Calu3 (cell line): ENCODE results near the gene CDC42SE2. TPM values are rescaled to one million over a fixed set of nuclear protein-coding genes. Genes with fewer than 3 reads are reported as not detected.

Experiments
- BruUV-seq: library from RNA; stranded (reverse); fragments of 400-500 nt; replicated peaks from 2 replicates; lab custom pipeline; 2021; lab: Mats Ljungman, UMichigan
- CTCF ChIA-PET: fragments of 300-600 bp; sonication (Branson Sonifier 250); formaldehyde crosslinking; loops from one replicate; lab custom pipeline; 2022; ENCODE audit warnings: antibody characterized with exemption; lab: Charles Lee
- DNase-seq: peaks from one replicate; pipeline ENCODE4 v3.0.0; 2022
- H3K27ac Mint-ChIP-seq: one replicate; pipeline ENCODE4 v1.8.0; 2022; ENCODE audit warnings: mixed read lengths; ENCODE audit not compliant: unreplicated experiment
- H3K27me3 Mint-ChIP-seq: one replicate; pipeline ENCODE4 v1.8.0; 2022; ENCODE audit warnings: mixed read lengths; ENCODE audit not compliant: unreplicated experiment
- H3K36me3 Mint-ChIP-seq: one replicate; pipeline ENCODE4 v1.8.0; 2022; ENCODE audit warnings: mild to moderate bottlenecking, moderate library complexity, mixed read lengths; ENCODE audit not compliant: insufficient read depth, unreplicated experiment
- H3K4me1 Mint-ChIP-seq: one replicate; pipeline ENCODE4 v1.8.0; 2022; ENCODE audit warnings: mild to moderate bottlenecking, low read depth, mixed read lengths; ENCODE audit not compliant: unreplicated experiment
- H3K4me3 Mint-ChIP-seq: one replicate; pipeline ENCODE4 v1.8.0; 2022; ENCODE audit warnings: mild to moderate bottlenecking, low read depth, moderate library complexity, mixed read lengths; ENCODE audit not compliant: unreplicated experiment
- H3K9me3 Mint-ChIP-seq: one replicate; pipeline ENCODE4 v1.8.0; 2022; ENCODE audit warnings: low read depth, mixed read lengths; ENCODE audit not compliant: unreplicated experiment
- intact Hi-C: fragments of 100-400 bp; cut with micrococcal nuclease; formaldehyde crosslinking; loops from one replicate; pipeline ENCODE4 v1.10.0; 2022; ENCODE audit not compliant: unreplicated experiment
- total RNA-seq: library from RNA; stranded (reverse); gene quantifications from 2 replicates; pipeline ENCODE4 v1.2.3, GENCODE V29; 2022
- TF ChIP-seq, protein P1 (sequence below): fragments of 200-600 bp; IDR thresholded peaks from one replicate; pipeline ENCODE4 v1.8.0; 2022; ENCODE audit warnings: antibody characterized with exemption; ENCODE audit not compliant: unreplicated experiment

Gene CDC42SE2
- total RNA-seq, 1 experiment from 2014 or later: 63.9 TPM

DNA sequence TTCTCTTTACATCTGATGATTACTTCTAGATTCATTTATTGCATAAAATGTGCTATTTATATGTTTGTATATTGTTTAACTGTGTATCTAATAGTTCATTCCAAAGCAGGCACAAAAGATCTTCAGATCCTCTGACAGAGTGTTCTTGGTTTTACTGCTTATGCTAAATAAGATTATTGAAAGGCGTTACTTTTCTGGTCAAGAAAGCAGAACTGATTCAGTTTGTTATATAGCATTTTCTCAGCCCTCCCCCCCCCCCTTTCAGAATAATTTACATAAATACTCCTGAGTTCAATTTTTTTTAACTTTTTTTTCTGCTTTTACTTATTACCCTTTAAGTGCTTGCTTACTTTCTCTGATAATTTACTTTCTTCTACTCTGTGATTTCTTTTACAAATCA, 15.4 kb downstream of the CDC42SE2 start:
- CTCF ChIA-PET: interaction anchor here (1.3 kb wide), 1 partner anchor 14 kb away, joined by 3 read pairs; no protein-coding TSS in a partner anchor
- H3K27ac Mint-ChIP-seq: peak overlapping the region; percentile 66

DNA sequence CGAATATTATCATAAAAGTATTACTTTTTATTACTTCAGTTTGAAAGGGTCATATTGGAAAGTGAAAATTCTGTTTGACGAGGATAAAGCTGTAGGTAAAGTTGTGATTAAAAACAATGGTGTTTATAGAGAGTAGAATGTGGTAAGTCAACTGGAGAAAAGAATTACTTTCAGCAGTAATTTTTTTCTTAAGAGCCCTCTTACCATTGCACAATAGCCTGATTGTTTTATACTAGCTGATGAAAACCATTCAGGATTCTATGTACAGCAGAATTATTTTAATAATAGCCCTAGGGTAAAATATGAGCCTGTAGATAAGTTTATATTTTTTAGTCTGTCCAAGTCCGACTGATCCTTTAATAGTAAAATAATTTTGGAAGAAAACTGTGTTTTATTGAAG, 16.6 kb downstream of the CDC42SE2 start:
- H3K27ac Mint-ChIP-seq: peak overlapping the region; percentile 66
- CTCF ChIA-PET: interaction anchor here (1.3 to 1.8 kb wide), 3 partner anchors 15 to 22 kb away, joined by 3 to 8 read pairs (median 6); partner anchors contain the start of gene CDC42SE2
- no peaks in the 10 kb centered on the region for H3K27me3 Mint-ChIP-seq
- H3K4me1 Mint-ChIP-seq: peaks cover 36% of the 10 kb centered on the region
- TF ChIP-seq, protein P1, sequence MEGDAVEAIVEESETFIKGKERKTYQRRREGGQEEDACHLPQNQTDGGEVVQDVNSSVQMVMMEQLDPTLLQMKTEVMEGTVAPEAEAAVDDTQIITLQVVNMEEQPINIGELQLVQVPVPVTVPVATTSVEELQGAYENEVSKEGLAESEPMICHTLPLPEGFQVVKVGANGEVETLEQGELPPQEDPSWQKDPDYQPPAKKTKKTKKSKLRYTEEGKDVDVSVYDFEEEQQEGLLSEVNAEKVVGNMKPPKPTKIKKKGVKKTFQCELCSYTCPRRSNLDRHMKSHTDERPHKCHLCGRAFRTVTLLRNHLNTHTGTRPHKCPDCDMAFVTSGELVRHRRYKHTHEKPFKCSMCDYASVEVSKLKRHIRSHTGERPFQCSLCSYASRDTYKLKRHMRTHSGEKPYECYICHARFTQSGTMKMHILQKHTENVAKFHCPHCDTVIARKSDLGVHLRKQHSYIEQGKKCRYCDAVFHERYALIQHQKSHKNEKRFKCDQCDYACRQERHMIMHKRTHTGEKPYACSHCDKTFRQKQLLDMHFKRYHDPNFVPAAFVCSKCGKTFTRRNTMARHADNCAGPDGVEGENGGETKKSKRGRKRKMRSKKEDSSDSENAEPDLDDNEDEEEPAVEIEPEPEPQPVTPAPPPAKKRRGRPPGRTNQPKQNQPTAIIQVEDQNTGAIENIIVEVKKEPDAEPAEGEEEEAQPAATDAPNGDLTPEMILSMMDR: no peak
- H3K36me3 Mint-ChIP-seq: peaks cover 34% of the 10 kb centered on the region
- H3K9me3 Mint-ChIP-seq: no peaks in the 10 kb centered on the region
- peak overlapping the region; percentile 63 for H3K4me3 Mint-ChIP-seq
- BruUV-seq: no TSS peak
- intact Hi-C loops: loop anchor here (2.0 to 5.0 kb wide), 3 partner anchors 16 to 108 kb away; partner anchors contain the start of genes CDC42SE2 and LYRM7
- DNase-seq: no peak

More for the DNA sequence above, 15.4 kb downstream of the CDC42SE2 start:
- peaks cover 34% of the 10 kb centered on the region for H3K36me3 Mint-ChIP-seq
- H3K4me3 Mint-ChIP-seq: peak overlapping the region; percentile 43
- peaks cover 39% of the 10 kb centered on the region for H3K4me1 Mint-ChIP-seq
- intact Hi-C loops: loop anchor here (10.0 kb wide), 1 partner anchor 46 kb away; no protein-coding TSS in a partner anchor
- BruUV-seq: no TSS peak
- H3K9me3 Mint-ChIP-seq: no peaks in the 10 kb centered on the region
- no peaks in the 10 kb centered on the region for H3K27me3 Mint-ChIP-seq
- TF ChIP-seq, protein P1: no peak
- no peak for DNase-seq

DNA sequence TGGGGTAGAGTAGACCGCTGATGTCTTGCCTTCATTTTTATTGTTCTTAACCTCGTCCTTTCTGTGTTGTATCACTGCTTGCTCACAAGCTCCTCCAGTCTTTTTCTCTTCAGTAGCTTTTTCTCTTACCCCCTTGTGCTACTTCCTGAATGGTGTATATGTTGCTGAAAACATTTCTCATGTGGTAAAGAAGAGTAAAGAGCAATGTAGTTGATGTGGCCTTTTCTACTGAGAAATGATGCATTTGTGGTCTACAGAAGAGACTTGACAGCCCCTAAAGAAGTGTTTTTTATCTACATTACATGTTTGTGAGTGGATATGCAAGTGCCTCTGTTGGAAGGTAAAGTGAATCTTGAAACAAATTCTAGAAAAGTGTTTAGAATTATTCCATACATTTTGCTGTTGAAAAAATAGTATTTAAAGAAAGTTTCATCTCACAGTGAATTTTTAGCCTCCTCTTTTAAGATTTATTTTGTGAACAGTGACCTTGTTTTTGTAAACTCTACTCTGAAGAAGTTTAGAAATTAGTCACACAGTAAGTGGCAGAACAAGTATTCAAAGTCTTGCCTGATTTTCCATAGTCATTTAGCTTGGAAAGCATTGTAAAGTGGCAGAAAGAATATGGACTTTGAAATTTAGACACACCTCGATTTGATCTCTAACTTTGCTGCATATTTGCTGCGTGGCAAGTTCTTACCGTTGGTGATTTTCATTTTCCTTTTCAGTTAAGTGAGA, 17.4 kb downstream of the CDC42SE2 start:
- H3K36me3 Mint-ChIP-seq: peaks cover 34% of the 10 kb centered on the region
- H3K27ac Mint-ChIP-seq: peak overlapping the region; percentile 66
- peak overlapping the region; percentile 63 for H3K4me3 Mint-ChIP-seq
- no peaks in the 10 kb centered on the region for H3K9me3 Mint-ChIP-seq
- TF ChIP-seq, protein P1: no peak
- intact Hi-C loops: loop anchor here (2.0 to 5.0 kb wide), 3 partner anchors 16 to 109 kb away; partner anchors contain the start of genes CDC42SE2 and LYRM7
- CTCF ChIA-PET: interaction anchor here (1.5 to 1.8 kb wide), 2 partner anchors 18 to 23 kb away, joined by 6 to 8 read pairs; partner anchors contain the start of gene CDC42SE2
- BruUV-seq: no TSS peak
- H3K27me3 Mint-ChIP-seq: no peaks in the 10 kb centered on the region
- peaks cover 40% of the 10 kb centered on the region for H3K4me1 Mint-ChIP-seq
- DNase-seq: no peak

DNA sequence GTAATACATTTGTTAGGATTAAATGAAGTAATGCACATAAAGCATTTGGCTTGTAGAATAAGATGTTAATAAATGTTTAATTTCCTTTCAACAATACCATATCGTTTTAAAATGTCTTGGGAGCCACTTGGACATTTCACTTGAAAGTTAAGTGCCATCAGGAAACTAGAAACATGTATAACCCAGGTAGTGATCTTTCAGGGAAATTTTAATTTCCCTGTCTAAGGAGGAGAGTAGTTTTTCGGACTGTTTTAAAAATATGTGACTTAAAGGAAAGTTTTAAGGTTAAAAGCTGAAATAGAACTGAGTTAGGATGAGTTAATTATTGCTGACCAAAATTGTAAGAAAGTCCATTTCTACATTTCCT, 18.0 kb downstream of the CDC42SE2 start:
- peak overlapping the region; percentile 66 for H3K27ac Mint-ChIP-seq

More for the DNA sequence above, 18.0 kb downstream of the CDC42SE2 start:
- CTCF ChIA-PET: interaction anchor here (1.5 to 1.8 kb wide), 2 partner anchors 18 to 23 kb away, joined by 6 to 8 read pairs; partner anchors contain the start of gene CDC42SE2
- no peak for DNase-seq
- intact Hi-C loops: loop anchor here (2.0 to 5.0 kb wide), 3 partner anchors 17 to 110 kb away; partner anchors contain the start of genes CDC42SE2 and LYRM7
- no peaks in the 10 kb centered on the region for H3K9me3 Mint-ChIP-seq
- TF ChIP-seq, protein P1: no peak
- no peaks in the 10 kb centered on the region for H3K27me3 Mint-ChIP-seq
- peaks cover 40% of the 10 kb centered on the region for H3K4me1 Mint-ChIP-seq
- BruUV-seq: TSS peak; percentile 32
- peaks cover 34% of the 10 kb centered on the region for H3K36me3 Mint-ChIP-seq
- H3K4me3 Mint-ChIP-seq: peak overlapping the region; percentile 63
